T-helper 1 cell treated with Interleukin-12 subunit alpha and Interleukin-12 subunit beta and Interleukin-4 antibody, amounts not matched to agents 30 μg/mL and 1 μg/mL, for 36 hours (primary cell): ENCODE measurements around the gene CMTM8.

Experiments used
- H3K27ac Mint-ChIP-seq: one replicate; pipeline ENCODE4 v1.8.0; 2021; ENCODE audit warnings: mild to moderate bottlenecking, mixed read lengths
- H3K27me3 Mint-ChIP-seq: one replicate; pipeline ENCODE4 v1.8.0; 2021; ENCODE audit warnings: low read depth, mixed read lengths
- H3K36me3 Mint-ChIP-seq: one replicate; pipeline ENCODE4 v1.8.0; 2021; ENCODE audit warnings: low read depth, mixed read lengths
- H3K4me1 Mint-ChIP-seq: one replicate; pipeline ENCODE4 v1.8.0; 2021; ENCODE audit warnings: low read depth, mixed read lengths
- H3K4me3 Mint-ChIP-seq: one replicate; pipeline ENCODE4 v1.8.0; 2021; ENCODE audit warnings: mild to moderate bottlenecking, moderate library complexity, mixed read lengths
- H3K9me3 Mint-ChIP-seq: one replicate; pipeline ENCODE4 v1.8.0; 2021; ENCODE audit warnings: mixed read lengths

CMTM8 gene

DNA sequence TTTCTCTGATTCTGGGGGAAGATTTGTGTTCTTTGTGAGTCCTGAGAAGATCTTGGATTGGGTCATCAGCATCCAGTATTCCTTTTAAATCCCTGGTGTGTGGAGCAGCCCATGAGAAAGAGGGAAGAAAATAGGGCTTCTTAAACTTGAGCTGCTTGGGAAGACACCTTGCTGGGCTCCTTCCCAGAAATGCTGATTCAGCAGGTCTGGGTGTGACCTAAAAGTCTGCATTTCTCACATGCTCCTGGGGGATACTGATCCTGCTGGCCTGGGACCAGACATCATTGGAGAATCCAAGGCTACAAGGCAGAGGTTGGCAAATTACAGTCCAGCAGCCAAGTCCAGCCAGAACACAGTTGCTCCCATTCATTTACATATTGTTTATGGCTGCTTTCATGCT, 99.0 kb downstream of the CMTM8 start:
- no peak overlapping the region for H3K27ac Mint-ChIP-seq
- H3K9me3 Mint-ChIP-seq = no peaks in the 10 kb centered on the region
- H3K4me1 Mint-ChIP-seq = peaks cover 34% of the 10 kb centered on the region
- no peaks in the 10 kb centered on the region for H3K36me3 Mint-ChIP-seq
- no peak overlapping the region for H3K4me3 Mint-ChIP-seq
- H3K27me3 Mint-ChIP-seq = no peaks in the 10 kb centered on the region

GRCh38 chr3:32340039-32340438, 101.6 kb downstream of the CMTM8 start:
- peaks cover 29% of the 10 kb centered on the region for H3K4me1 Mint-ChIP-seq
- no peaks in the 10 kb centered on the region for H3K9me3 Mint-ChIP-seq
- H3K4me3 Mint-ChIP-seq = no peak overlapping the region
- no peak overlapping the region for H3K27ac Mint-ChIP-seq
- H3K36me3 Mint-ChIP-seq = no peaks in the 10 kb centered on the region
- H3K27me3 Mint-ChIP-seq = no peaks in the 10 kb centered on the region

GRCh38 chr3:32340611-32341365, 102.3 kb downstream of the CMTM8 start:
- no peak overlapping the region for H3K4me3 Mint-ChIP-seq
- H3K27ac Mint-ChIP-seq = no peak overlapping the region
- no peaks in the 10 kb centered on the region for H3K36me3 Mint-ChIP-seq
- peaks cover 22% of the 10 kb centered on the region for H3K4me1 Mint-ChIP-seq
- H3K9me3 Mint-ChIP-seq = no peaks in the 10 kb centered on the region
- no peaks in the 10 kb centered on the region for H3K27me3 Mint-ChIP-seq

DNA sequence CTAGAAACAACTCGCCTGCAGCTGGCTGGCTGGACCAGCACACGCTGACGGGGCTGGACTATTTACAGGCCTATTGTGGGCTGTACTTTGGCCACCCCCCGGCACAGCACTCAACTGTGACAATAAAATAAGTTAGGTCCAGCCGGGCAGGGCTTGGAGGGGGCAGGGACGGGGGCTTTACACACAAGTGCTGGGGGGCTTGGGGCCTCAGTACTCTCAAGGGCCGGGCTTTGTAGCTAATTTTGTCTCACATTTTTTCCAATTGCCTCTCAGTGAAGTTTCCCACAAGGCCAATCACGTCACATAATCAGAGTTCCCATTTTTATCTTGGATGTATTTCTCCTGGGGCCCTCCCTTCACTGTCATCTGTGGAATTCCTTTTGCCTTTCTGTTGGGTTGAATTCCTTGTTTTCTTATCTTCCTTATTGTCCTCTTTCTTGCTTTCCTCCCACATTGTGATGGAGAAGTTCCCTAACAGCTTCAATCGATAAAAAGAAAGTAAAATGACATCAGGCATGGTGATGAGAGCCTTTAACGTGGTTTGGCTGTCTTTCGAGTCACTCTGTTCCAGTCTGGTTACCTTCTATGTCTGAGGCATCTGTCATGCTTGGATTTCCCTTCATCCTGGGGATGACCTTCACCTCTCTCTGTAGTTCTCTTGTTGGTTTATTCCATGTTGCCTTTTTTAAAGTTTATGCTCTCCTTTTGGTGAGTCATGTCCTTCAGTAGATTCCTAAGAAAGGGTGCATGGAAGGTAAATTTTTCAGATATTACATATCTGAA, 109.1 kb downstream of the CMTM8 start:
- Mint-ChIP-seq H3K4me1 (peaks cover 13% of the 10 kb centered on the region), H3K27ac (no peak overlapping the region)

DNA sequence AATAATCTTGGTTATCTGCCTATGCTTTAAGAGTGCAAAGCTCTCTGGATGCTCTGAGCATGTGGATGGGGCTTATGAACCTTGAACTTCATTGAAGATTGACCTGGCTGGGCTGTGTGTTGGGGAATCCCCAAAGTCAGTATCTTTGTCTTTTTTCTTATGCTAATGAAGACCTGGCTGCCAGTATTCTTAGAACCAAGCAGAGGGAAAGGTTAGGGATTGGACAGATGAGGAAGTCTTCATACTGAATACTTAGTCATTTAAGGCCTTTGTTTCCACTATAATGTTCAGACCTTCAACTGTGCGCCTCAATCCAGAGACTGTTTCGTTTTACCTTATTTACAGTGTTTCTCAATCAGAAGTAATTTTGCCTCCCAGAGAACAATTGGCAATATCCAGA, 110.7 kb downstream of the CMTM8 start:
- no peak overlapping the region for H3K27ac Mint-ChIP-seq
- no peak overlapping the region for H3K4me3 Mint-ChIP-seq
- H3K36me3 Mint-ChIP-seq = no peaks in the 10 kb centered on the region
- H3K9me3 Mint-ChIP-seq = no peaks in the 10 kb centered on the region
- no peaks in the 10 kb centered on the region for H3K27me3 Mint-ChIP-seq
- H3K4me1 Mint-ChIP-seq = peaks cover 12% of the 10 kb centered on the region

More for the DNA sequence above, 109.1 kb downstream of the CMTM8 start:
- no peak overlapping the region for H3K4me3 Mint-ChIP-seq
- H3K36me3 Mint-ChIP-seq = no peaks in the 10 kb centered on the region
- H3K9me3 Mint-ChIP-seq = no peaks in the 10 kb centered on the region
- no peaks in the 10 kb centered on the region for H3K27me3 Mint-ChIP-seq

GRCh38 chr3:32352563-32352962, 114.1 kb downstream of the CMTM8 start:
- Mint-ChIP-seq H3K4me1 (peaks cover 10% of the 10 kb centered on the region), H3K9me3 (no peaks in the 10 kb centered on the region), H3K27ac (no peak overlapping the region), H3K27me3 (no peaks in the 10 kb centered on the region), H3K4me3 (no peak overlapping the region), H3K36me3 (no peaks in the 10 kb centered on the region)

DNA sequence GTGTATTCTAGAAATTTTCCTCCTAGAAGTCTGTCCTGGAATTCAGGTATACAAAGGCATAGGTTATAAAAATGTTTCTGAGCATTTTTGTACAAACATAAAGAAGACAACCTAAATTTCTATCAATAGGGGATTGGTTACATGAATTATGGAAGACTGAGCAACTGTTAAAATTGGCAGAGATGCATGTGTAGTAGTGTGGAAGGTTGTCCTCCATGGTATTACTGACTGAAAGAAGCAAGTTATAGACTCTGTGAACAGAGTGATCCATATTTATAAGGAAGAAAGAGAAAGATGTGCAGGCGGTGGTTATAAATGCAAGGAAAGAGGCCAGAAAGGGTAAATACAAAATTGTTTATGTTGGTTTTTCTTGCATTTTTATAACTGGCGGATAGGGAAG, 114.9 kb downstream of the CMTM8 start:
- H3K4me1 Mint-ChIP-seq = peaks cover 7% of the 10 kb centered on the region
- no peaks in the 10 kb centered on the region for H3K9me3 Mint-ChIP-seq
- no peaks in the 10 kb centered on the region for H3K27me3 Mint-ChIP-seq
- no peak overlapping the region for H3K4me3 Mint-ChIP-seq
- no peaks in the 10 kb centered on the region for H3K36me3 Mint-ChIP-seq
- H3K27ac Mint-ChIP-seq = no peak overlapping the region

DNA sequence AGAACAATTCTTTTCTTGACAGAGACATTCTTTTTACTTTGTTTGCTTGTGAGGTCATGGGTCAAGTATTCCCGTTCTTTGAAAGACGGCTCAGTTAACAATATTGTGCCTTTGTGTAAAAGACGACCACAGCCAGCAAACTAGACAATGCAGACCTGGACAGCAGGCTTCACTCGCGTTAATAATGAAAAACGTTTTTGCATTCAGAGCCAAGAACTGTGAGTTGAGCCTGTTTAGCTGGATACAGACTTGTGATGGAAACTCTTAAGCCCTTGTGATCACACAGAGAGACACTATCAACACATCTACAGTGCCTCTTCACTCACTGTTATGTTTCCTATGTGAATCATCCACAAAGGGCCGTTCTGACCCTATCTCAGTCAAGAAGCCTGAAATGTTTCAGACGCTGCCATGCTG, 115.9 kb downstream of the CMTM8 start:
- peaks cover 1% of the 10 kb centered on the region for H3K4me1 Mint-ChIP-seq
- H3K9me3 Mint-ChIP-seq = no peaks in the 10 kb centered on the region
- H3K27ac Mint-ChIP-seq = no peak overlapping the region
- no peaks in the 10 kb centered on the region for H3K27me3 Mint-ChIP-seq
- no peak overlapping the region for H3K4me3 Mint-ChIP-seq
- H3K36me3 Mint-ChIP-seq = peaks cover 3% of the 10 kb centered on the region

DNA sequence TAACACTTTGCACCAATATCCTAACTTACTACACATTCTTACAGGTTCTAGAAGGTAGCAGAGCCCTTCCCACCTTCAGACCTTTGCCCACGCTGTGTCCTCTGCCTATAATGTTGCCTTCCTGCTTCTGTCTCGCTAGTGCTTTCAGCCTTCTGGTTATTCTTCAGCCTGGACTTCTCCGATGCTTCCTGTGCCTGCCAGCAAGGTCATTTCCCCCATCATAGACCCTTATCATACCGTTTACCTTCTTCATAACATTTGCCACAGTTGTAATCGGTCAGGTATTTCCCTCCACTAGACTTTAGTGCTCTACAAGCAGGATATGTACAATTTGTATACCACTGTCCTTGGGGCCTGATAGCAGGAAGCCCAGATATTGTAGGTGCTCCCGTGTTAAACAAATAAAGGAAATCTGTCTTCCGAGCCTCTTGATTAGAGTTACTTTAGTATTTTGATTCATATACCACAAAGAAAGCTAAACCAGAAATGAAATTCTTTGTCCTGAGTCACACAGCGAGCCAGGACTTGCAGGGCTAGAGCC, 117.3 kb downstream of the CMTM8 start:
- no peak overlapping the region for H3K4me3 Mint-ChIP-seq
- H3K4me1 Mint-ChIP-seq = no peaks in the 10 kb centered on the region

DNA sequence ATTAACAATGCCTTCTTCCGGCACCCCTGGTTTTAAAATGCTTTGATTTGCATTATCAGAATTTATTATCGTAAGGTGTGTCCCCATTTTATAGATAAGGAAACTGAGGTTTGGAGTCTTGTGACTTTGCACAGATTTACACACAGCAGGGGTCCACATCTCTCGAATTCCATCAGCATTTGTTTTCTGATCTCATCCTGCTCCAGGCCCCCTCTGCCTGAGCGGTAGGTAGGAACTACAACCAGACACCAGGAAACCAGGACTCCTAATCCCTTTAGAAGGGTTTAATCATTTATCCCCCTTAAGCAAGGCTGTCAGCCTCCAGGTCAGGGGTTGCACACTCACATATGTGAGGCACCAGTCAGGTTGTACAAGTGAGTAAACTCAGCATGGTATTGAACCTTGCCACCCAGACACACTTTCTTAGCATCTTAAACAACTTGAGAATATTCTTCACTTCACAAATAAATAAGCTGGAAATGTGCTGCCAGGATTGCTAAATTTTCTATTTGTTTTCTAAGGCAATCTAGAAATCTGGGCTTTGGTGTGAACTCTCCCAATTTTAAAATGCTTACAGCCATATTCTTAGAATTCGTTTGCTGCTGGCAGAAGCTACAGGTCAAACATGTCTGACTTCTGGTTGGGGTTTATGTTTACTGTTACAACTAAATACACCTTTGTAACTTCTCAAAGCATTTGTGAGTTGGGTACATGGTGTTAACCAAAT, 121.4 kb downstream of the CMTM8 start:
- Mint-ChIP-seq H3K9me3 (no peaks in the 10 kb centered on the region), H3K27me3 (no peaks in the 10 kb centered on the region), H3K4me3 (no peak overlapping the region), H3K36me3 (peaks cover 3% of the 10 kb centered on the region), H3K4me1 (no peaks in the 10 kb centered on the region), H3K27ac (no peak overlapping the region)

More for the DNA sequence above, 117.3 kb downstream of the CMTM8 start:
- no peak overlapping the region for H3K27ac Mint-ChIP-seq
- peaks cover 3% of the 10 kb centered on the region for H3K36me3 Mint-ChIP-seq
- no peaks in the 10 kb centered on the region for H3K9me3 Mint-ChIP-seq
- H3K27me3 Mint-ChIP-seq = no peaks in the 10 kb centered on the region

GRCh38 chr3:32360493-32360827, 122.0 kb downstream of the CMTM8 start:
- Mint-ChIP-seq H3K9me3 (no peaks in the 10 kb centered on the region), H3K36me3 (peaks cover 3% of the 10 kb centered on the region), H3K27ac (no peak overlapping the region), H3K4me1 (no peaks in the 10 kb centered on the region), H3K27me3 (no peaks in the 10 kb centered on the region), H3K4me3 (no peak overlapping the region)

GRCh38 chr3:32366638-32367397, 128.3 kb downstream of the CMTM8 start:
- peaks cover 15% of the 10 kb centered on the region for H3K4me1 Mint-ChIP-seq
- no peaks in the 10 kb centered on the region for H3K9me3 Mint-ChIP-seq
- H3K36me3 Mint-ChIP-seq = peaks cover 6% of the 10 kb centered on the region
- H3K27ac Mint-ChIP-seq = no peak overlapping the region
- H3K27me3 Mint-ChIP-seq = no peaks in the 10 kb centered on the region
- no peak overlapping the region for H3K4me3 Mint-ChIP-seq

DNA sequence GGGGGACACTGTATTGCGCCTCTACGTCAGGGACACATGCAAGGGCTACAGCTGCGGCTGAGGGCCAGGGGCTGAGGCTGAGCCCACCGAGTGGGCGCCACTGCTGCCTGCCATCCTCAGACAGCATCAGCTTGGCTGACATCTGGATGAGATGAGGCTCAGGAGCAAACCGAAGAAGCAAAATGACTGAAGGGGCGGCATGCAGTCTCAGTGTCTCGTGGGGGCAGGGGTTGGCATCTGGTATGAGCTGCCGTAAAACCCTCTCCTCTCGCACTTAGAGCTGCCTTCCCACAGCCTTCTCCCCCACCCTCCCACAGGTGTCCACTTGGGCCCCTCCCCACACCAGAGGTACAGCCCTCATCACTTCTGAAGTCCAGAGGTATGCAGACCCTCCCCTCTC, 129.0 kb downstream of the CMTM8 start:
- H3K27ac Mint-ChIP-seq = no peak overlapping the region
- H3K4me1 Mint-ChIP-seq = peaks cover 15% of the 10 kb centered on the region
- H3K36me3 Mint-ChIP-seq = peaks cover 6% of the 10 kb centered on the region
- H3K27me3 Mint-ChIP-seq = no peaks in the 10 kb centered on the region
- H3K4me3 Mint-ChIP-seq = no peak overlapping the region
- no peaks in the 10 kb centered on the region for H3K9me3 Mint-ChIP-seq
